HG02852 (cell line): ENCODE measurements around the gene RAB5A.
"Not testable (repeated sequence)": the region's sequence is repeated elsewhere in the genome, so short reads cannot be mapped to it uniquely, and the experiment has no call there.

Source experiments
- ATAC-seq: cut with Tn5 transposase; IDR thresholded peaks from one replicate; pipeline ENCODE4 v1.9.1; 2021; ENCODE audit warnings: mild to moderate bottlenecking, moderate library complexity; ENCODE audit not compliant: unreplicated experiment

The RAB5A gene

GRCh38 chr3:19946832-19947548 lies at the start of gene RAB5A:
Gene RAB5A, plus strand, starts transcription at chr3:19947097. Its CDS starts 3,802 bp downstream, at chr3:19950899.
- peak; percentile 90 for ATAC-seq

- no peak for ATAC-seq
Measured at GRCh38 chr3:19898721-19899120, 48.2 kb upstream of the RAB5A start.

GRCh38 chr3:19899264-19899663 lies 47.6 kb upstream of the RAB5A start:
- no peak for ATAC-seq

GRCh38 chr3:19899833-19900232 lies 47.1 kb upstream of the RAB5A start:
- ATAC-seq, result not testable (repeated sequence)

- no peak for ATAC-seq
Measured at GRCh38 chr3:19901337-19901736, 45.6 kb upstream of the RAB5A start.

- ATAC-seq, result no peak
Measured at GRCh38 chr3:19901918-19902317, 45.0 kb upstream of the RAB5A start.

GRCh38 chr3:19903649-19904048 lies 43.2 kb upstream of the RAB5A start:
- no peak for ATAC-seq

- no peak for ATAC-seq
Measured at GRCh38 chr3:19907523-19907922, 39.4 kb upstream of the RAB5A start.

- no peak for ATAC-seq
Measured at GRCh38 chr3:19911452-19911851, 35.4 kb upstream of the RAB5A start.

GRCh38 chr3:19917167-19917566 lies 29.7 kb upstream of the RAB5A start:
- no peak for ATAC-seq

GRCh38 chr3:19920401-19921080 lies 26.4 kb upstream of the RAB5A start:
- no peak for ATAC-seq

GRCh38 chr3:19931180-19931692 lies 15.7 kb upstream of the RAB5A start:
- peak; percentile 89 for ATAC-seq

GRCh38 chr3:19931767-19932188 lies 15.1 kb upstream of the RAB5A start:
- ATAC-seq, result peak; percentile 49

GRCh38 chr3:19932422-19932821 lies 14.5 kb upstream of the RAB5A start:
- ATAC-seq, result no peak

- ATAC-seq, result no peak
Measured at GRCh38 chr3:19934098-19934566, 12.8 kb upstream of the RAB5A start, which contains the start of gene EFHB. Gene EFHB, minus strand, starts transcription at chr3:19934217. Its CDS starts 199 bp downstream, at chr3:19934018.

GRCh38 chr3:19937459-19938294 lies 9.2 kb upstream of the RAB5A start:
- no peak for ATAC-seq

- no peak for ATAC-seq
Measured at GRCh38 chr3:19938295-19938627, 8.6 kb upstream of the RAB5A start.

GRCh38 chr3:19940643-19941042 lies 6.3 kb upstream of the RAB5A start:
- no peak for ATAC-seq

GRCh38 chr3:19945534-19945933 lies 1.4 kb upstream of the RAB5A start:
- no peak for ATAC-seq

- ATAC-seq, result peak; percentile 7
Measured at GRCh38 chr3:19945969-19946831, 697 bp upstream of the RAB5A start.
